Stimulated activated CD4-positive, alpha-beta T cell treated with anti-CD3 and anti-CD28 coated beads, Interleukin-15, amount 100 ng/mL, for 48 hours (primary cell): Measurements from ENCODE around the gene TSEN2.

Source experiments
- DNase-seq, 2 donors: peaks; one replicate each; pipeline ENCODE4 v3.0.0-alpha.2; 2020; ENCODE audit warnings: low read depth in 2 of 2

TSEN2 gene

DNA sequence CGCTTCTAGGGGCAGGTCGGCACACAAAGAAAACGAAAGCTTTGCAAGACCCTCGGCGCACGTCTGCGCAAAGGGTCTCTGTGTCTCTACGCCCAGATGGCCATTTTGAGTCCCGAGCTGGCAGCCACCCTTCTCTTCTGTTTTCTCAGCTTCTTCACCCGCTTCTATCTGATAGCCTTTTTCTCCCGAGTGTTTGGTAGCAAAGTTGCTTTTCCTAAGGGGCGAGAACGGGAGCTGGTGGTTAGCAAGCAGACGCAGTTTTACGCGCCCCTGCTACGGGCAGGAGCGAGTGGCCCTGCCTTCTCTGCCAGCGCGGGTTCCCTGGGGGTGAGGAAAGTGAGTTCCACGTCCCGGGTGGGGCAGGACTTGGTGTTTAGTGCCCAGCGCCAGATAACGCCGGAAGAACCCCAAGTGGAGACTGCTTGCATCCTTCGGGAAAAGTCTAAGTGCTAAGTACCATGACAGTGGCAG lies 69.7 kb downstream of the TSEN2 start:
- DNase-seq, result no peak

DNA sequence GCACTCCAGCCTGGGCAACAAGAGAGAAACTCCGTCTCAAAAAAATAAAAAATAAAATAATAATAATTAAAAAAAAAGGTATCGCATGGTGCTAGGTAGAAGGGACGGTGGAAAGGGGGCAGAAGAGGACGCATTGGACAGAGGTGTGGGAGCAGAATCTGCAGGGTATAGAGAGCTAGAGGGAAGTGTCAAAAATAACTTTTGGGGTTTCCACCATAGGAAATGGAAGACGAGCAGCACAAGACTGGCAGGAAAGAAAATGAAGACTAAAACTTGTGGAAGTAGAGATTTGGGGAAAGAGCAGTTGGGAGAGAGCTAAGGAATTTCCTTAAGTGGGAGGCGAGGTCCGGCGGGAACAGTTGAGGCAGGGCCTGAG lies 72.0 kb downstream of the TSEN2 start:
- no peak for DNase-seq

DNA sequence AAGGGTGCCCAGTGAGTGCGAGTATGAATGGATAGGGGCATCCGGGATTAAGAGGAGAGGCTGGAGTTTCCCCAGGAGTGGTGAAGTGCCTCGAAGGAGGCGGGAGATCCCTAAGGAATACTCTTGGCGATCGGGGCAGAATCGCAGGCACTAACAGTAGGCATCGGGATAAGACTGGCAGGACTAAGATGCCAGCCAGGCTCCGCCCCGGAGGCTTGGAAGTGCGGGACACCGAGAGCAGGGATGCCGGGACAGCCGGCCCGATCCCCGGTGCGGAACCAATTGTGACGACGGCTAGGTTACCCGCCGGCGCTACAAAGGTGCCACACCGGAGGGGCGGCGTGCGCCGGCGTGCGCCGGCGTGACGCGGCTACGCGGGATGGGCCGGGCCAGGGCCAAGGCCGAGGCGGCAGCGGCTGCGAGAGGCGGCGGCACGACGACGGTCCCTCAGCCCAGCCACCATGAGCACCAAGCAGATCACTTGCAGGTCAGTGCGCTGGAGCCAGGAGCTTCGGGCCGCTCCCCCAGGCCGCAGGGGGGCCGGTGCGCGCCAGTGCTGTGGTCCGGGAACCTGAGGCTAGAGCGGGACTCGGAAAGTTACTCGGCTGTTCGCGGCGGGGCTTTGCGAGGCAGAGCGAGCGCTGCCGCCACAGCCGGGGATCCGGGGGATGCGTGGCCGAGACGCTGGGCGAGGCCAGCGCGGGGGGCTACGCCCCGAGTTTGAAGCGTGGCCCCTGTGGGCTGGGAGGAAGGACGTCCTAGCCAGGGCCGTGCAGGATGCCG lies 72.6 kb downstream of the TSEN2 start, which contains the start of gene MKRN2:
Gene MKRN2, plus strand, starts transcription at position 398 of the 783 bp plus-strand sequence. Its CDS starts 64 bp downstream, at position 462.
- peak; percentile 74 to 75 for DNase-seq

DNA sequence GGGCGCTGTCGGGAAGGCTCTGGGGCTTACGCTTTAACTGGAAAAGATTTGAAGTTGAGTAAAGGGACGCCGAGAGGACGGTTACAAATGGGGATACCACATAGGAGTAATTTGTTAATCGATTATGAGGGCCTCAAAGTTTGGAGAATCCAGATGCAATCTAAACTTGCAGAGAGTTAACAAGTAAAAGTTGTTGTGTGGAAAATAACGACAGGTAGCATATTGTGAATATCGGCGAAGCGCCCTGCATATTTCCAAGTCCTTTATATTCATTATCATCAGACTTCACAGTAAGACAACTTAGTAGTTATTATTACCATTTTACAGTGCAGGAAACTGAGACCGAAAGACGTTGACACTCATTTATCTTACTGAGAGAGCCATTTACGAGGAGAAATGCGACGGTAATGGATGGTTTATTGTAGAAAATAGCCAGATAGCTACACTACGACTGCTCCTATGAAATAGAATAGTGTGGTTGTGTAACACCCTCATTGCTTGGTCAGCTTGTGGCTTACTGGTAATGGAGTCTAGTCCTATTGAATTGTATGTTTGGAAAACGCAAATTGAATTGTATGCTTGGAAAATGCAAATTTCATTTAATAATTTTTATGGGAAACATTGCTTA lies 73.3 kb downstream of the TSEN2 start:
- DNase-seq, result no peak

DNA sequence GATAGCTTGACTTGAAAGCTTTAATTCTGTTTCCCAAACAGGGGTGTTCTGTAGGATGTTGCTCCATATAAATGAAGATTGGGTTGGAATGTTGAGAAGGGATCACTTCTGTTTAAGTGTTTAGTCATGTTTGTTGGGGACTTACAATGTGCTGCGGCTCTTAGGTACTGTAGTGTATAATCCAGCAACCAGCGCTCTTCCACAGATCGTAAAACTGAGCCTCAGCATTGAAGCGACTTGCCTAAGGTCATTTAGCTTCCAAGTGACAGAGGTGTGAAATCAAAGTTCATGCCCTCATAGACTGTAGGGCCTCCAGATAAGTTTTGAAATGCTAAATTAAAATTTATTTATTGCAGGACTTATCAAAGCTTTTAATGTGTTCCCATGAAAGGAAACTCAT lies 74.4 kb downstream of the TSEN2 start:
- no peak for DNase-seq

DNA sequence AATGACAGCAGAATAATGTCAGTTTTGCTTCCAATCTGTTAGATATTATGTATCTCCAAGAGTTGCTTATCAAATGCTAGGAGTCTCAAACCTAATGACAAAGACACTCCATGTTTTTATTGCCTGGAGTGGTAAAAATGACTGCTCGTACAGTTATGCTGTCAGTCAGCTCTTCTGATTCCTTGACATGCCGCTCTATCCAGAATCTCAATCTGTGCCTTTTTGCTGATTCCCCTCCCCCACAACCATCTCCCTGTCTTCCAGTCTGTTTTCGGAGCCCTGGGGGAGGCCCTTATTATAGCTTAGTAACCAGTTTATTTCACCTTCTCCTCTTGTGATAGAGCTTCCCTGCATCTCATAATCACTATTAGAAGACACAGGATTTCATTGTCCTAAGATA lies 75.2 kb downstream of the TSEN2 start:
- DNase-seq, result no peak

DNA sequence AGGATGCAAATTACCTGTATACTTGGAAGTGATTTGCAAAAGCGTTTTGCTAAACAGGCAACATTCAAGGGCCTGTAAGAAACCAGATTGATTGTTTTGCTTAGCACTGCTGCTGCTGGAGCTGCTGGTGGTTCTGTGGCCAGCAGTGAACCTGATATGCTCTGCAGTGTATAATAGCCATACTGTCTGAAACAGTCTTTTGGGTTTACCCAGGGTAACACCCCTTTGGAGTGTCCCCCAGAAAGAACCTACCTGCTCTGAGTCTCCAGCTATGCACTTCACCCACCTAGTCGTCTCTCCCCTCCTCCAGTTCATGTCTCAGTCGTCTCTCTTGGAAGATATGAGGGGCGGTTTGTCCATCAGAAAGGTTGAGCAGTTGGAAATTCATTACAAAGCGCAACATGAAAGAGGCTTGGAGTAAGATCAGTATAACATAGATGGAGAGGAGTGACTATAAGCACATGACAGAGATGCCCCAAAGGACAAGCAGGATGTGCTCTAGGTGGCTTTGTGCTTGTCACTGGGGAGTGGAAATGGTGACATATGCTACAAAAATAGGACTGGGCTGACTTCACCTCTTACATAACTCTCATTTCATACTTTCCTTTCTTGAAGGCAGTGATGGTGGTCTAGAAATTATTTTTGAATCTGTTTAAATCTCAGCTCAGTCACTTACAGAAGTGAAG lies 76.4 kb downstream of the TSEN2 start:
- DNase-seq, result no peak

DNA sequence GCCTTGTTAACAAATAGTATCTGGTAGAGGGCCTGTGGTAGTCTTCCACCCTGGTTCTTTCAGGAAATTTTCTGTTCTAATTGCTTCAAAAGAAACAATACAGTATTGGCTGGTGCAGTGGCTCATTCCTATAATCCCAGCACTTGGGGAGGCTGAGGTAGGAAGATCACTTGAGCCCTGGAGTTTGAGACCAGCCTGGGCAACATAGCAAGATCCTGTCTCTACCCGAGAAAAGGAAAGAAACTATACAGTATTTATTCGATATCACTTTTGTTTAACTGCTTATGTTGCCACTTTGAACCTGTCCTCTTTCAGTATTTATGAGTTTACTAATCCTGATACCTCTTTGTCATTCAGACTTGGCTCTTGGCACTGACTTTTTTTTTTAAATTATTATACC lies 77.1 kb downstream of the TSEN2 start:
- no peak for DNase-seq

DNA sequence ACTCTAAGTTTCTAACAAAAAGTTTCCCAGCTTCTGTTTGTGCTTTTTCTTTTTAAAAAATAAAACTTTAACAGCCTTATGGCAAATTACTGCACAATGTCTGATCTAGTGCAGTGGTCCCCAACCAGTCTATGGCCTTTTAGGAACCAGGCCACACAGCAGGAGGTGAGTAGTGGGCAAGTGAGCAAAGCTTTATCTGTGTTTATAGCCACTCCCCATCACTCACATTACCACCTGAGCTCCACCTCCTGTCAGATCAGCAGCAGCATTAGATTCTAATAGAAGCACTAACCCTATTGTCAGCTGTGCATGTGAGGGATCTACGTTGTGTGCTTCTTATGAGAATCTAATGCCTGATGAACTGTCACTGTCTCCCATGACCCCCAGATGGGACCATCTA lies 78.2 kb downstream of the TSEN2 start:
- no peak for DNase-seq

DNA sequence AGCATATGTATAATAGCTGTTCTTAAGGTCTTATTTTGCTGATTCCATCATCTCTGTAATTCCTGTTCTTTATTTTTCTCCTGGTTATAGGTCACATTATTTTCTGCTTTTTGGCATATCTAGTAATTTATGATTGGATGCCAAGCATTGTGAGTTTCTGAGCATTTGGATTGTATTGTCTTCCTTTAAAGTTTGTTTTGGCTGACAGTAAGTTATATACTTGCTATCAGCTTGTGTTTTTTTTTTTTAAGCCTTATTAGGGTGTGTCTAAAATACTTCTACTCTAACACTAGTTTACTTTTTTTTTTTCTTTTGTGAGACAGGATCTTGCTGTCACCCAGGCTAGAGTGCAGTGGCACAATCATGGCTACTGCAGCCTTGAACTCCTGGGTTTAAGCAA lies 82.7 kb downstream of the TSEN2 start:
- DNase-seq, result no peak

DNA sequence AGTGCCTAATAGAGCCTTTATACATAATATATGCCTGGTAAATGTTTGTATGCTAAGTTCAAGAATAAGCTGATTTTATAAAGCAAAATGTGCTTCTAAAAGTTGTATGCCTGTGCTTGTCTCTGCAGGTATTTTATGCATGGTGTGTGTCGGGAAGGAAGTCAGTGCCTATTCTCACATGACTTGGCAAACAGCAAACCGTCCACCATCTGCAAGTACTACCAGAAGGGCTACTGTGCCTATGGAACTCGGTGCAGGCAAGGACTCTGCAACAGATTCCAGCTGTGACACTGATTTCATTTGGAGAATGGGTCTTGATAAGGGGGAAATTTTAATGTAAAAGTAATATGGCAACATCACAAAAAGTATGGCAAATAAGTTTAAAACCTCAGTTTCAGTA lies 84.5 kb downstream of the TSEN2 start:
- DNase-seq, result no peak

DNA sequence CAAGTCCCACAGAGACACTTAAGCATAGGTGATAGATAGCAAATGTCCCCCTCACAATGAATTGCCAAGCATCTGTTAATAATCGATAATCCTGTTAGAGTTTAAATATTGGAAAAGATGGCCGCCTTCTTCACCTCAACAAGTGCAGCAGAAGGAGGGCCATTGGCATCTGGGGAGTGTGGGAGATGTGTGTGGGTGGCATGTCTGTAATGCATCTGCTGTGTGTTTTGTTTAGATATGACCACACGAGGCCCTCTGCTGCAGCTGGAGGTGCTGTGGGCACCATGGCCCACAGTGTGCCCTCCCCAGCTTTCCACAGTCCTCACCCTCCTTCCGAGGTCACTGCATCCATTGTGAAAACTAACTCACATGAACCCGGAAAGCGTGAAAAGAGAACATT lies 85.6 kb downstream of the TSEN2 start:
- no peak for DNase-seq

DNA sequence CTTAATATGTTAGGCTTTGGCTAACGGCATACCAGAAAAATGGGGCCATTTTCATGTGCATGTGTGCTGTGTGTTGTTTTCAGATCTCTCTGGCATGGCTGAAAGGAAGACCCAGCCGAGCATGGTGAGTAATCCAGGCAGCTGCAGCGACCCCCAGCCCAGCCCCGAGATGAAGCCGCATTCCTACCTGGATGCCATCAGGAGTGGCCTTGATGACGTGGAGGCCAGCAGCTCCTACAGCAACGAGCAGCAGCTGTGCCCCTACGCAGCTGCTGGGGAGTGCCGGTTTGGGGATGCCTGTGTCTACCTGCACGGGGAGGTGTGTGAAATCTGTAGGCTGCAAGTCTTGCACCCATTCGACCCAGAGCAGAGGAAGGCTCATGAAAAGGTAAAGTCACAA lies 87.7 kb downstream of the TSEN2 start:
- no peak for DNase-seq

DNA sequence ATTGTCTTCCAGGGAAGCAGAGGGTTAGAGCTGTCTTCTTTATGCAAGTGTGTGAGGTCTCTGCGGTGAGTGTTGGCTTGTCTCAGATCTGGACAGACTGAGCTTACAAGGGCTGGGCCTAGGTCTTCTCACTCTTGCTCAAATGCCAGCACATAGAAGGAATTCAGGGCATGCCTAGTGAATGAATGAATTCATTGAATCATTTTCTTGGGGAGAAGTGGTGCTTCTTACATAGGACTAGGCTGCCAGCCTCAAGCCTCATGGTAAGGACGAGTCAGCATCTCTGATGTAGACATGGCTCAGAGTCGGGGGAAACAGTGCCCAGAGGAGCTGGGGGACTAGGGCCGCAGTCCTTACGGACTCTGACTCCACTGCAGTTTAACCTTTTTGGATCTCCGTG lies 89.9 kb downstream of the TSEN2 start:
- no peak for DNase-seq

DNA sequence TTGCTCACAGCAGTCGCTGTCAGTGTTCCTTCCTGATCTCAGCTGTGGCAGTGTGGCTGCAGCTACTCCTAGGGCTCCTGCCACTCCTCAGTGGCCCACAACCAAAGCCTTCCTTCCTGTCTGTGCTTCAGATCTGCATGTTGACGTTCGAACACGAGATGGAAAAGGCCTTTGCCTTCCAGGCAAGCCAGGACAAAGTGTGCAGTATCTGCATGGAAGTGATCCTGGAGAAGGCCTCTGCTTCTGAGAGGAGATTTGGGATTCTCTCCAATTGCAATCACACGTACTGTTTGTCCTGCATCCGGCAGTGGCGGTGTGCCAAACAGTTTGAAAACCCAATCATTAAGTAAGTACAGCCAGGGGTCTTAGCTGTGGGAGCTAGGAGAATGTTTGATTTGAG lies 90.4 kb downstream of the TSEN2 start:
- no peak for DNase-seq

DNA sequence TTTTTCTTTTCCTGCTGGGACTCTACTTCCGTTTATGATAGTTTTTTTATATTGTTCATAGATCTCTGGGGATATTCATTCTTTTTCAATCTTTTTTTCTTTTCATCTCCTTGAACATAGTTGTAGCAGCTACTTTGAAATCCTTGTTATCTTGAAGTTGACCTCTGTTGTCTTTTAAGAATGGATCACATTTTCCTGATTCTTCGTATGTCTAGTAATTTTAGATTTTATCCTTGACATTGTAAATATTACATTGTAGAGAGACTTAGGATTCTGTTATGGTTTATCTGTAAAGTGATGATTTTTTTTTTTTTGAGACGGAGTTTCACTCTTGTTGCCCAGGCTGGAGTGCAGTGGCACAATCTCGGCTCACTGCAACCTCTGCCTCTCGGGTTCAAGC lies 93.1 kb downstream of the TSEN2 start:
- no peak for DNase-seq

DNA sequence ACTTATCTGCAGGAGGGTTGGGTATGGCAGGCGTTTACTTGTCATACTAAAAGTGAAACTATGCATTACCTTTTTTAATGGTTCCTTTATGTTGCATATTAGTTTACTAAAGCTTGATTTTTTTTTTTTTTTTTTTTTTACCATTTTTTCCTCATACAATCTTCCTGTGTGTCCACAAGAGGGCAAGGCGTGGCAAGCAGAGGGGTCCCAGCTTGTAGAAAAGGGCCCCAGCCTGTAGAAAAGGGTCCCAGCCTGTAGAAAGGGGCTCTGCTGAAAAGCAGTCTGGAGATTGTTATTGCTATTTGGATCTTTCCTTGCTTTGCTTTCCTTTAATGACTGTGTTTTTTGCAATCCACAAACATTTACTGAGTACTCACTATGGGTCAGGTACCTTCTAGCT lies 94.5 kb downstream of the TSEN2 start:
- DNase-seq, result no peak

DNA sequence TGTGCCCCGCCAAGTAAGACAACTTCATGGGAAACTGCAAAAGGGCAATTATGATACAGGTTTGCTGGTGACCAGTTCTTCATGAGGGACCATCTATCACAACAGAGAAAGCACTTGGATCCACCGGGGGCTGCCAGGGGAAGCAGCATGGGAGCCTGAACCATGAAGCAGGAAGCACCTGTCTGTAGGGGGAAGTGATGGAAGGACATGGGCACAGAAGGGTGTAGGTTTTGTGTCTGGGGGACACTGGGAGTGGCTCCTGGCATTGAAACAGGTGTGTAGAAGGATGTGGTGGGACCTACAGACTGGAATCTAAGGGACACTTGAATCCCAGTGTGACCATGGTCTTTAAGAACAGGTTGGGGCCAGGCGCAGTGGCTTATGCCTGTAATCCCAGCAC lies 95.2 kb downstream of the TSEN2 start:
- no peak for DNase-seq

DNA sequence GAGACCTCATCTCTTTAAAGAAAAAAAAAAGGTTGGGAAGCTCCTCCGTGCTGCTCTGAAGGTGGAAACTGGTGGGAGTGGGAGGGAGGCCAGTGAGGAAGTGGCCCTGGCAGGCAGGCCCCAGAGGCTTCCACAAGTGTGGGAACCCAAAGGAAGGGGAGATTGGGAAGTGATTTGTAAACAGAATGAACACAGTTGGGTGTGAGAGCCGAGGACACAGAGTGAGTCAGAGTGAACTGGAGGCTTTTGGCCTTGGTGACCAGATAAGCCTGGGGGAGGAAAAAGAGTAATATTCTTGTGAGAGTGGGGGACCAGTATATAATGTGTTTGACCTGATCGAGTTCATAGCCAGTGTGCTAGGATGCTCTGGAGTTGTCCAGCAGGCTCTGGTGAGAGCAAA lies 95.6 kb downstream of the TSEN2 start:
- no peak for DNase-seq

DNA sequence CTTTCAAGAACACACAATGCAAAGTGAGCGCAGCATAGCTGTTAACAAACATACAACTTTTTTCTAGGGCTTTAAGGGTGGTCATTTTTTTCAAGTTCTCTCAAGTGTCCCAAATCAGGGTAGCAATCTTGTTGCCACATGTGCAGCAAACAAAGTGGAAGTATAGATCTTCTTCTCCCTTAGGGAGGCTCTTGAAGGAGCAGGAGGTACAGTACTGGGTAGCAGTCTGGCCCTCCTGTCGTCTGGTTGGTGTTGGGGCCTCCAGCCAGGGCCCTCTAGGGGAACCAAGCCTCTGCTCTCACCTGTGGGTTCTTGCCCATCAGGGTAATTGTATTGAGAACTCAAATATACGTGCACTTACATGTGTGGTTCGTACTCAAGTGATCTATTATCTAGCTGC lies 98.5 kb downstream of the TSEN2 start:
- no peak for DNase-seq
